Esophagus squamous epithelium (tissue), 4 donors: Measurements from ENCODE around the gene RFNG.

Source experiments
- POLR2A ChIP-seq, 4 donors: fragments of 450-650 bp; IDR thresholded peaks; one replicate each; pipeline ENCODE4 v1.6.1; 2017; ENCODE audit warnings: antibody characterized with exemption in 4 of 4, mild to moderate bottlenecking in 4 of 4, moderate library complexity in 3 of 4
- TF ChIP-seq, protein P1 (sequence below), 6 experiments: fragments of 450-650 bp in 4 of 6; fragments of 200-600 bp in 2 of 6; sonication (generic) in 2 of 6; IDR thresholded peaks; one replicate each; pipeline ENCODE4 v1.5.1; 2016 to 2019; ENCODE audit warnings: antibody characterized with exemption in 6 of 6, mild to moderate bottlenecking in 4 of 6, moderate library complexity in 4 of 6

DNA sequence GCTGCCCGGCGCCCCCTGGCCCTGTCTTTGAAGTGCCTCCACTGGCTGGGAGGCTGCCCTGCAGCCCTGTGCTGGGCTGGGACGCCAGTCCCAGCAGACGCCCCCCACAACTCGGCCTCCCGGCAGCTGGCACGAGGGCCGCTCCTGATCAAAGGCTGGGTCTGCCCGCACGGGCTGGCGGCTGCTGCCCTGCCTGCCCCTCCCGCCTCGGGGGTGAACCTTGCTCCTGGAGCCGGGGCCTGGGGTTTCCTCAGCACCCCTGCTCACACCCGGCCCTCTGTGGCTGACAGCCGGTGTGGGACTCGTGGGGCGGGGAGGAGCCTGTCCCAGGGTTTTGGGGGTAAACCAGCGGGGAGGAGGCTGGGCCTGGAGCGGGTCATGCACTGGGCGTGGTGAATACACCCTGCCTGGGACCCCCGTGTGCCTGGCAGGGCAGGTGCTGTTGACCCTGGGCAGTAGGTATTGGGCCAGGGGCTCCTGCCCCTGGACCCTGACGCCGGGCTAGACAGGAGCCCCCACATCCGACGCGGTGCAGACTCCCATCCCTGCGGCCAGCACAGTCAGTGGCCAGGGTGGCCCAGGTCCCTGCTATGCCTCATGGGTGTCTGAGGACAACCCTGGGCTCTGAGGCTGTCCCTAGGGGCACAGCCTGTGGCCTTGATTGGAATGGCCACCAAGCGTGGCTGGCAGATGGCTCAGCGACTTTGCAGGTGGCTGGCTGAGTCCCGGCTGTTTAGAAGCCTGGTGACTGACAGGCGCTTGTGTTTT lies 50.6 kb downstream of the RFNG start:
- TF ChIP-seq POLR2A (IDR thresholded peaks at IDR 0.05), result no peak
- TF ChIP-seq, protein P1, sequence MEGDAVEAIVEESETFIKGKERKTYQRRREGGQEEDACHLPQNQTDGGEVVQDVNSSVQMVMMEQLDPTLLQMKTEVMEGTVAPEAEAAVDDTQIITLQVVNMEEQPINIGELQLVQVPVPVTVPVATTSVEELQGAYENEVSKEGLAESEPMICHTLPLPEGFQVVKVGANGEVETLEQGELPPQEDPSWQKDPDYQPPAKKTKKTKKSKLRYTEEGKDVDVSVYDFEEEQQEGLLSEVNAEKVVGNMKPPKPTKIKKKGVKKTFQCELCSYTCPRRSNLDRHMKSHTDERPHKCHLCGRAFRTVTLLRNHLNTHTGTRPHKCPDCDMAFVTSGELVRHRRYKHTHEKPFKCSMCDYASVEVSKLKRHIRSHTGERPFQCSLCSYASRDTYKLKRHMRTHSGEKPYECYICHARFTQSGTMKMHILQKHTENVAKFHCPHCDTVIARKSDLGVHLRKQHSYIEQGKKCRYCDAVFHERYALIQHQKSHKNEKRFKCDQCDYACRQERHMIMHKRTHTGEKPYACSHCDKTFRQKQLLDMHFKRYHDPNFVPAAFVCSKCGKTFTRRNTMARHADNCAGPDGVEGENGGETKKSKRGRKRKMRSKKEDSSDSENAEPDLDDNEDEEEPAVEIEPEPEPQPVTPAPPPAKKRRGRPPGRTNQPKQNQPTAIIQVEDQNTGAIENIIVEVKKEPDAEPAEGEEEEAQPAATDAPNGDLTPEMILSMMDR (IDR thresholded peaks at IDR 0.05), result no peak
